GM12878 (cell line): ENCODE results near the gene PTPRN2.

Experiments used
- ESRRA ChIP-seq: IDR thresholded peaks from 2 replicates; pipeline ENCODE4 v1.6.1; 2012; ENCODE audit warnings: mild to moderate bottlenecking, low read length, improper control_type of control experiment
- HDGF ChIP-seq: fragments of 450-650 bp; IDR thresholded peaks from 2 replicates; pipeline ENCODE4 v1.6.1; 2016; ENCODE audit warnings: antibody characterized with exemption
- NFIC ChIP-seq: IDR thresholded peaks from 2 replicates; pipeline ENCODE4 v1.6.1; 2012; ENCODE audit warnings: low read depth, mild to moderate bottlenecking, inconsistent platforms, low read length, moderate library complexity
- NRF1 ChIP-seq: conservative IDR thresholded peaks from 2 replicates; pipeline ENCODE4 v1.6.1; 2011; ENCODE audit warnings: mild to moderate bottlenecking, low read depth, low read length, improper control_type of control experiment
- PAX8 ChIP-seq: fragments of 450-650 bp; IDR thresholded peaks from 2 replicates; pipeline ENCODE4 v1.6.1; 2017; ENCODE audit warnings: mild to moderate bottlenecking, moderate library complexity
- POLR2A ChIP-seq: IDR thresholded peaks from 2 replicates; pipeline ENCODE4 v1.6.1; 2011; ENCODE audit warnings: low read depth, mild to moderate bottlenecking, low read length
- TCF7 ChIP-seq: IDR thresholded peaks from 2 replicates; pipeline ENCODE4 v1.6.1; 2014; ENCODE audit warnings: antibody characterized with exemption, borderline replicate concordance
- YBX1 ChIP-seq: fragments of 450-650 bp; IDR thresholded peaks from 2 replicates; pipeline ENCODE4 v1.6.1; 2016; ENCODE audit warnings: antibody characterized with exemption
- TF ChIP-seq, protein P1 (sequence below), 3 experiments: IDR thresholded peaks in 2 of 3; conservative IDR thresholded peaks in 1 of 3; 2 replicates each; pipeline ENCODE4 v1.5.1; 2011; ENCODE audit warnings: low read depth in 3 of 3, low read length in 3 of 3, mild to moderate bottlenecking in 3 of 3, control low read depth in 2 of 3, moderate library complexity in 2 of 3, inconsistent platforms in 1 of 3, mixed read lengths in 1 of 3; ENCODE audit not compliant: control insufficient read depth in 2 of 3, insufficient read depth in 1 of 3; ENCODE audit errors: extremely low read depth in 1 of 3

- no peak for TF ChIP-seq POLR2A
- no peak for TF ChIP-seq NRF1
- TF ChIP-seq ESRRA, result no peak
- TF ChIP-seq, protein P1, sequence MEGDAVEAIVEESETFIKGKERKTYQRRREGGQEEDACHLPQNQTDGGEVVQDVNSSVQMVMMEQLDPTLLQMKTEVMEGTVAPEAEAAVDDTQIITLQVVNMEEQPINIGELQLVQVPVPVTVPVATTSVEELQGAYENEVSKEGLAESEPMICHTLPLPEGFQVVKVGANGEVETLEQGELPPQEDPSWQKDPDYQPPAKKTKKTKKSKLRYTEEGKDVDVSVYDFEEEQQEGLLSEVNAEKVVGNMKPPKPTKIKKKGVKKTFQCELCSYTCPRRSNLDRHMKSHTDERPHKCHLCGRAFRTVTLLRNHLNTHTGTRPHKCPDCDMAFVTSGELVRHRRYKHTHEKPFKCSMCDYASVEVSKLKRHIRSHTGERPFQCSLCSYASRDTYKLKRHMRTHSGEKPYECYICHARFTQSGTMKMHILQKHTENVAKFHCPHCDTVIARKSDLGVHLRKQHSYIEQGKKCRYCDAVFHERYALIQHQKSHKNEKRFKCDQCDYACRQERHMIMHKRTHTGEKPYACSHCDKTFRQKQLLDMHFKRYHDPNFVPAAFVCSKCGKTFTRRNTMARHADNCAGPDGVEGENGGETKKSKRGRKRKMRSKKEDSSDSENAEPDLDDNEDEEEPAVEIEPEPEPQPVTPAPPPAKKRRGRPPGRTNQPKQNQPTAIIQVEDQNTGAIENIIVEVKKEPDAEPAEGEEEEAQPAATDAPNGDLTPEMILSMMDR (IDR thresholded peaks at IDR 0.05 in 2 of 3, conservative IDR thresholded peaks at IDR 0.05 in 1 of 3; ENCODE audit: control insufficient read depth in 2 of 3, extremely low read depth in 1 of 3, insufficient read depth in 1 of 3, low read depth in 3 of 3, low read length in 3 of 3), result no peak
- TF ChIP-seq YBX1, result no peak
- no peak for TF ChIP-seq HDGF
- no peak for TF ChIP-seq PAX8
- TF ChIP-seq TCF7, result no peak
- no peak for TF ChIP-seq NFIC
Observed at GRCh38 chr7:157513682-157514081, 1073.9 kb downstream of the PTPRN2 start.
